ENCODE results near the gene HSFX1. TPM values are rescaled to one million over a fixed set of nuclear protein-coding genes. Genes with fewer than 3 reads are reported as not detected.

The HSFX1 gene
- total RNA-seq, 1 donor from 2014 or later: 1.2 TPM

DNA sequence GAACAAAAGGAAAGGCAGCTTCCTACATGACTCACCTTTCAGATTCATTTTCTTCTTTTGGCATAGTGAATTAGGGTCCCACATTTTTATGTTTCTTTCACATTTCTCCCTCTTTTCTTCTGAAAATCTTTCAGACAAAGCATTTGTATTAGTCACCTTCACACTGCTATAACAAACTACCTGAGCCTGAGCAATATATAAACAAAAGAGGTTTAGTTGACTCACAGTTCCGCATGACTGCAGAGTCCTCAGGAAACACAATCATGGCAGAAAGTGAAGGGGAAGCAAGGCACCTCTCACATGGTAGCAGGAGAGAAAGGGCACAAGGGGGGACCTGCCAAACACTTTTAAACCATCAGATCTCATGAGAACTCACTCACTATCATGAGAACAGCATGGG, 44.8 kb downstream of the HSFX1 start:
- no peak for DNase-seq (ENCODE audit: extremely low spot score in 2 of 2)
- Histone ChIP-seq H3K4me3 (no peak overlapping the region), H3K4me1 (no peaks in the 10 kb centered on the region), H3K27me3 (no peaks in the 10 kb centered on the region), H3K36me3 (no peaks in the 10 kb centered on the region), H3K9me3 (no peaks in the 10 kb centered on the region), H3K27ac (no peak overlapping the region)
- TF ChIP-seq POLR2AphosphoS5 (IDR thresholded peaks at IDR 0.05; ENCODE audit: insufficient read depth in 1 of 2, low read depth in 1 of 2): no peak
- TF ChIP-seq POLR2A (IDR thresholded peaks at IDR 0.05): no peak
- TF ChIP-seq CTCF (IDR thresholded peaks at IDR 0.05): no peak
- intact Hi-C loops (cut with DNase I): no loop called here

DNA sequence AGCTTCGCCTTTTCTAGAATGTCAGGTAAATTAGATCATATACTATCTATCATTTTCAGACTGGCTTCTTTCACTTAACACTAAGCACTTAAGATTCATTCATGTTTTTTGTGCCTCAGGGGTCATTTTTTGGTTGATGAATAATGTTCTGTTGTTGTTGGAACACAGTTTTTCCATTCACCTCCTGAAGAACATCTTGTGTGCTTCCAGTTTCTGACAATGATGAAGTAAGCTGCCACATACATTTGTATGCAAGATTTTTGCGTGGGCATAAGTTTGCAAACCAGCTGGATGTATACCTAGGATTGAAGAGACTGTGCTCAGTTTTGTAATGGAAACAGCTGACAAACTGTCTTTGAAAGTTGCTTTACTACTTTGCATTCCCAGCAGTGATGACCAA, 45.5 kb downstream of the HSFX1 start:
- H3K4me3 ChIP-seq: no peak overlapping the region
- no peaks in the 10 kb centered on the region for H3K9me3 ChIP-seq
- H3K27ac ChIP-seq: no peak overlapping the region
- no peaks in the 10 kb centered on the region for H3K4me1 ChIP-seq
- intact Hi-C loops (cut with DNase I): no loop called here
- H3K27me3 ChIP-seq: no peaks in the 10 kb centered on the region
- no peaks in the 10 kb centered on the region for H3K36me3 ChIP-seq
- DNase-seq (ENCODE audit: extremely low spot score in 2 of 2): no peak
- TF ChIP-seq CTCF (IDR thresholded peaks at IDR 0.05) (no peak), POLR2AphosphoS5 (IDR thresholded peaks at IDR 0.05; ENCODE audit: insufficient read depth in 1 of 2, low read depth in 1 of 2) (no peak), POLR2A (IDR thresholded peaks at IDR 0.05) (no peak)

GRCh38 chrX:149825424-149825823, 51.6 kb downstream of the HSFX1 start:
- Histone ChIP-seq H3K9me3 (no peaks in the 10 kb centered on the region), H3K27ac (no peak overlapping the region), H3K27me3 (no peaks in the 10 kb centered on the region), H3K4me3 (no peak overlapping the region), H3K4me1 (no peaks in the 10 kb centered on the region), H3K36me3 (no peaks in the 10 kb centered on the region)
- intact Hi-C loops (cut with DNase I): no loop called here
- no peak for TF ChIP-seq POLR2A (IDR thresholded peaks at IDR 0.05)
- TF ChIP-seq CTCF (IDR thresholded peaks at IDR 0.05): no peak
- no peak for TF ChIP-seq POLR2AphosphoS5 (IDR thresholded peaks at IDR 0.05; ENCODE audit: insufficient read depth in 1 of 2, low read depth in 1 of 2)
- no peak for DNase-seq (ENCODE audit: extremely low spot score in 2 of 2)

Small RNA genes lying within 50 kb of the gene (small RNA-seq; reads per million reads assigned to genes)
- gene AC244098.1: not detected
- gene AC244098.2: not detected
- gene AC244098.3: not detected

Other genes with a start within 250 kb of the HSFX1 start
- gene EOLA1, start 233.1 kb upstream of the HSFX1 start, total RNA-seq: 9.8 TPM
- gene HSFX3, start 224.1 kb upstream of the HSFX1 start, total RNA-seq: not detected
- not detected for gene MAGEA9B, start 186.6 kb upstream of the HSFX1 start, total RNA-seq
- not detected for gene HSFX2, start 178.8 kb upstream of the HSFX1 start, total RNA-seq
- gene TMEM185A, start 142.3 kb upstream of the HSFX1 start, total RNA-seq: 15.5 TPM
- not detected for gene MAGEA11, start 62.0 kb upstream of the HSFX1 start, total RNA-seq
- gene MAGEA9, start 7.9 kb downstream of the HSFX1 start, total RNA-seq: not detected
- not detected for gene MAGEA8, start 107.1 kb downstream of the HSFX1 start, total RNA-seq
- not detected for gene HSFX4, start 155.5 kb downstream of the HSFX1 start, total RNA-seq
- 15.5 TPM for gene EOLA2, start 164.4 kb downstream of the HSFX1 start, total RNA-seq

Measured in vagina (tissue), 2 donors.